IPS-18a (cell line): ENCODE results near the gene DNAJB5.

Experiments
- H3K27ac ChIP-seq: one replicate; pipeline ENCODE4 v1.5.1; 2013; ENCODE audit warnings: low read length
- H3K27me3 ChIP-seq: one replicate; pipeline ENCODE4 v1.6.1; 2013; ENCODE audit warnings: mild to moderate bottlenecking, low read length; ENCODE audit not compliant: control insufficient read depth, insufficient read depth
- H3K36me3 ChIP-seq: one replicate; pipeline ENCODE4 v1.6.1; 2013; ENCODE audit warnings: low read depth, low read length; ENCODE audit not compliant: control insufficient read depth
- H3K4me1 ChIP-seq: one replicate; pipeline ENCODE4 v1.6.1; 2013; ENCODE audit warnings: low read depth, low read length; ENCODE audit not compliant: control insufficient read depth
- H3K4me3 ChIP-seq: one replicate; pipeline ENCODE4 v1.5.1; 2013; ENCODE audit warnings: low read length
- H3K9ac ChIP-seq: one replicate; pipeline ENCODE4 v1.6.1; 2013; ENCODE audit warnings: mild to moderate bottlenecking, low read length, moderate library complexity
- H3K9me3 ChIP-seq: one replicate; pipeline ENCODE4 v1.6.1; 2013; ENCODE audit warnings: low read depth, low read length; ENCODE audit not compliant: control insufficient read depth

The DNAJB5 gene

DNA sequence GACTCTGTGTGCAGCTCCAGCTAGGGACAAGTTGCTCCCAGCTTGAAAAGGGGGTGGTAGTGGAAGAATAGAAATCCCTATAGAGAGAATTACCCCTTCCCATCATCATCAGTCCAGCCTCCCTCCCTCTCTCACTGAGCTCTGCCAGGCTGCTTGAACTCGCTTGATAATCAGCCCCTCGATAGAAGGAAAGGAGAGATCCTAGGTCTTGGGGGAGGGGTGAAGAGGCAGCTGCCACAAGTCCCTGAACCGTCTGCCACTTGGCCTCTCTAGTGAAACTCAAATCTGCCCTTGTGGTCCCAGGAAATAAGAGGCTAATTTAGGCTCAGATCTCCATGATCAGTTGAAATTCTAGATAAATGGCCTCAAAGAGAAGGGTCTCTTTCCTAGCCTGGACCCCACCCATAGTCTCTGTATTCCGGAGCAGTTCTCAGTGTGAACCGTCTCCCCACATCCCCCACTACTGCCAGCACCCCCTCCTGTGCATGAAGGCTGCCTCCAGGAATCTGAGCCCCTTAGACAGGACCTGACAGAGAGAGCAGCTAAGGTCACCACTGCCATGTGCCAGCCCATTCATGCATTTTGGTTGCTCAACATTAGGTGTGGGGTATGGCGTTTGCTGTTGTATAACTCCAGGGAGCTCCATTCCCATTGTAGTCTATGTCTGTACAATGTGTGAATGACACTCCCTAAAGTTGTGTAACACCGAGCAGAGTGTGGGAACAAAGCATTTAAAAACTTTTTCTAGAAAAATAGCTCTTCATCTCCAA lies 5.5 kb downstream of the DNAJB5 start:
- Histone ChIP-seq H3K9ac (no peak overlapping the region), H3K4me3 (no peak overlapping the region), H3K27ac (no peak overlapping the region), H3K36me3 (peaks cover 36% of the 10 kb centered on the region), H3K27me3 (no peaks in the 10 kb centered on the region), H3K4me1 (peaks cover 38% of the 10 kb centered on the region), H3K9me3 (no peaks in the 10 kb centered on the region)

DNA sequence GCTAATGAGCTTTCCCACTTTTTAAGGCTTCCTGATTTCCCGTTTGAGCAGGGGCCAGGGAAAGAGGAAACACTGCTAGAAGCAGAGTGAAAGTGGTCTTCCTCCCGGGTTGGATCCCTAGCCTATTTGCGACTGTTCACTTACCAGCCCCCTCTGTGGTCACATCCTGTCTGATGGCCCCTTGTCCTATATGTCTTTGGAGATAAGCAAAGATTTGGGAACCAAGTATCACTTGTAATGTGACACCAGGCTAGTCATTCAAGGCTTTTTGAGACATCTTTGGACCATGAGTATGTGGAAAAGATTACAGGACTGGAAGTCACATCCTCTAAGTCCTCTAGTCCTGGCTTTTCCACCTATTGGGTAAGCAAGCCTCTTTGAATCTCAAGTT lies 6.1 kb downstream of the DNAJB5 start:
- H3K27ac ChIP-seq: no peak overlapping the region
- H3K9ac ChIP-seq: no peak overlapping the region
- no peaks in the 10 kb centered on the region for H3K9me3 ChIP-seq
- H3K4me1 ChIP-seq: peaks cover 40% of the 10 kb centered on the region
- no peaks in the 10 kb centered on the region for H3K27me3 ChIP-seq
- H3K4me3 ChIP-seq: no peak overlapping the region
- peaks cover 36% of the 10 kb centered on the region for H3K36me3 ChIP-seq

DNA sequence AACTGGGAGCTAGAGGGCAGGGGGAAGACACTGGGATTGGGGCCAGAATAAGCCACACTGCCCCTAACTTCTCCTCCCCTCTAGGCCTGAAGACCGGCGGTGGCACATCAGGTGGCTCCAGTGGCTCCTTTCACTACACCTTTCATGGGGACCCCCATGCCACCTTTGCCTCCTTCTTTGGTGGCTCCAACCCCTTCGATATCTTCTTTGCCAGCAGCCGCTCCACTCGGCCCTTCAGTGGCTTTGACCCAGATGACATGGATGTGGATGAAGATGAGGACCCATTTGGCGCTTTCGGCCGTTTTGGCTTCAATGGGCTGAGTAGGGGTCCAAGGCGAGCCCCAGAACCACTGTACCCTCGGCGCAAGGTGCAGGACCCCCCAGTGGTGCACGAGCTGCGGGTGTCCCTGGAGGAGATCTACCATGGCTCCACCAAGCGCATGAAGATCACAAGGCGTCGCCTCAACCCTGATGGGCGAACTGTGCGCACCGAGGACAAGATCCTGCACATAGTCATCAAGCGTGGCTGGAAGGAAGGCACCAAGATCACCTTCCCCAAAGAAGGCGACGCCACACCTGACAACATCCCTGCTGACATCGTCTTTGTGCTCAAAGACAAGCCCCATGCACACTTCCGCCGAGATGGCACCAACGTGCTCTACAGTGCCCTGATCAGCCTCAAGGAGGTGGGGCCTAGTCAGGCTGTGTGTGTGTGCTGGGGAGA lies 6.8 kb downstream of the DNAJB5 start:
- Histone ChIP-seq H3K27ac (no peak overlapping the region), H3K9ac (no peak overlapping the region), H3K27me3 (no peaks in the 10 kb centered on the region), H3K4me1 (peaks cover 36% of the 10 kb centered on the region), H3K36me3 (peaks cover 36% of the 10 kb centered on the region), H3K9me3 (no peaks in the 10 kb centered on the region), H3K4me3 (no peak overlapping the region)

DNA sequence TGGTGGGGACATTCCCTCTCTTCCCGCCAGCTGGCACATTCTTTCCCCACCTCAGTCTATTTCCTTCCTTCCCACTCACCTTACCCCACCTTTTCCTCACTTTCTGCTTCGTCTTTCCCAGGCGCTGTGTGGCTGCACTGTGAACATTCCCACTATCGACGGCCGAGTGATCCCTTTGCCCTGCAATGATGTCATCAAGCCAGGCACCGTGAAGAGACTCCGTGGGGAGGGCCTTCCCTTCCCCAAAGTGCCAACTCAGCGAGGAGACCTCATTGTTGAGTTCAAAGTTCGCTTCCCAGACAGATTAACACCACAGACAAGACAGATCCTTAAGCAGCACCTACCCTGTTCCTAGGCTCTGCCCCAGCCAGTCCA lies 7.3 kb downstream of the DNAJB5 start:
- peaks cover 33% of the 10 kb centered on the region for H3K4me1 ChIP-seq
- H3K36me3 ChIP-seq: peaks cover 36% of the 10 kb centered on the region
- H3K4me3 ChIP-seq: no peak overlapping the region
- no peaks in the 10 kb centered on the region for H3K9me3 ChIP-seq
- H3K27ac ChIP-seq: no peak overlapping the region
- H3K27me3 ChIP-seq: no peaks in the 10 kb centered on the region
- no peak overlapping the region for H3K9ac ChIP-seq

DNA sequence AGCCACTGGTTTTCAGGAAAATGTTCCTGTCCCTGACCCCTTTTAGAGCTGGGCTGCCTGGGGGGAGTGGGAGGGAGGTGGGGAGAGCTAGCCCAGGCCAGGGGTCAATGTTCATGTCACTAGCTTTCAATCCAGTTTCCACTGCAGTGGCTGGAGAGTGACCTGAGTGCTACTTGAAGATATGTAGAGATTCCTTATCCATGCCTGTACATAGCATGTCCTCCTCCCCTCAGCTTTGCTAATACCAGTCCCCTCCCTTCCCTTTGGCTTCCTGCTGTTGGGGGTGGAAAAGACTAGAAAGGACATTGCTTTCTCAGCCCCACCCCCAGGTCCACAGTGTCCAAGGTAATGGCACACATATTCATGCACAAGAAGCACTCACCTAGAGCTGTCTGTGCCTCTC lies 7.8 kb downstream of the DNAJB5 start:
- peaks cover 28% of the 10 kb centered on the region for H3K4me1 ChIP-seq
- H3K27ac ChIP-seq: no peak overlapping the region
- H3K9me3 ChIP-seq: no peaks in the 10 kb centered on the region
- H3K4me3 ChIP-seq: no peak overlapping the region
- H3K36me3 ChIP-seq: peaks cover 36% of the 10 kb centered on the region
- no peaks in the 10 kb centered on the region for H3K27me3 ChIP-seq
- no peak overlapping the region for H3K9ac ChIP-seq

DNA sequence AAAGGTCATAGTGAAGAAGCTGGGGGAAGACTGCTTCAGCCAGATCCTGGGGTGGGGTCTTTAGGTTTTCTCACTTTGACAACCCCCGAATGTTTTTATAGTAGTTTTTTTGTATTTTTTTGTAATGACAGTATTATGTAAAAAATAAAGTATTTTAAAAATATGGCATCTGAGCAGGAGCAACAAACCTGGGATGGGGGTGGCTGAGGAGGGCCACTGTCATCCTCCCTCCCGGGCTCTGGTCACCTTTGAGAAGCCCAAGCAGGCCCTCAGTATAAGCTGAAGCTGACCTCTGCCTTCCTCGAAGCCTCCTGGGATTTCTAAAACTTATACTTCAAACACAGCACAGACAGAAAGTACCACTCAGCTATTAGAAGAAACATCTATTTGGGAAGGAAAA lies 8.7 kb downstream of the DNAJB5 start:
- H3K27me3 ChIP-seq: no peaks in the 10 kb centered on the region
- H3K27ac ChIP-seq: no peak overlapping the region
- H3K4me3 ChIP-seq: no peak overlapping the region
- no peak overlapping the region for H3K9ac ChIP-seq
- H3K9me3 ChIP-seq: no peaks in the 10 kb centered on the region
- peaks cover 36% of the 10 kb centered on the region for H3K36me3 ChIP-seq
- H3K4me1 ChIP-seq: peaks cover 23% of the 10 kb centered on the region

DNA sequence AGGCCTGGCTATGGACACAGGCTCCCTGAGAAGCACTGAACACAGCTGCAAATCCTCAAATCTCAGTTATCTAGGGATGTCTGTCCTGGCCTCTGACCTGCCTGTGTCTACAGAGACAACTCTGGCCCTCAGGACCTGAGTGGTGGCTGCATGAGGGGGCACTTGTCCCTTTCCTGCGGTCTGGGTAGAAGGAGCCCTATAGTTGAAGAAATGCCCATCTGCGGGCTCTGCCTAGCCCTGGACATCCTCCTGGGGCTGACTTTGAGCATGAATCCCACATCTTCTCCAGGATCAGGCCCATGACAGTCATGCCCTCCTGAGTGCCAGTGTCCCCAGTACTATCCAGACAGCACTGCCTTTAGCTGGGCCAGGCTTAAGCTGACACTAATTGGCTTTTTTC lies 10.0 kb downstream of the DNAJB5 start:
- Histone ChIP-seq H3K36me3 (peaks cover 35% of the 10 kb centered on the region), H3K4me1 (peaks cover 12% of the 10 kb centered on the region), H3K27me3 (no peaks in the 10 kb centered on the region), H3K9ac (no peak overlapping the region), H3K9me3 (no peaks in the 10 kb centered on the region), H3K4me3 (no peak overlapping the region), H3K27ac (no peak overlapping the region)

DNA sequence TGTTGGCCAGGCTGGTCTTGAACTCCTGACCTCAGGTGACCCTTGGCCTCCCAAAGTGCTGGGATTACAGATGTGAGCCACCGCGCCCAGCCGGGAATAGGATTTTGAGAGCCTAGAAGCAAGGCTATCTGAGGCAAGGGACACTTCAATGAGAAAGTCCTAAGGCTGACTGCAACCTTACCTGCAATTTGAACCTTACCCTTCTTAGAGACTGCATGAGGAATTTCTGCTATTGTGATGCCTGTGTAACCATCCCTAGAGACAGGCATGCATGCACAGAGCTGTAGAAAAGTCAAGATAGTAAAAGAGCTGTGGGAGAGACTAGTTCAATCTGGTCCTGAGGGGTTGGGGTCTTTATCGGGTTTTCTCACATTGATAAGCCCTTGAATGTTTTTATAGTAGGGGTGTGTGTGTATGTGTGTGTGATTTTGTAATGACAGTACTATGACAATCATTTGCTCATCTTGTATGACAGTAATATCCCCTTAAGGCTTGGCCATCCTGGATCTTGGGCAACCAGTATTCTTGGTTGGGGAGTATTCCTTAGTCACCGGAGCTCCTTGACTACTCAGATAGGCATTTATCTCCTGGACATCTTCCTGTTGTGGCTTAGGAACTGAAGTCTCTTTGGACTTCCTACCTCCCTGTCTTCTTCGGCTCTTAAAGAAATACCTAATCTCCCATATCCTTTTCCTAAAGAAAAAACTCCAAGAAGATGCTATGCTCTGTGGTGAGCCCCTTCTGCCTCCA lies 11.2 kb downstream of the DNAJB5 start:
- no peak overlapping the region for H3K9ac ChIP-seq
- no peaks in the 10 kb centered on the region for H3K9me3 ChIP-seq
- H3K27ac ChIP-seq: no peak overlapping the region
- H3K4me3 ChIP-seq: no peak overlapping the region
- peaks cover 24% of the 10 kb centered on the region for H3K36me3 ChIP-seq
- peaks cover 8% of the 10 kb centered on the region for H3K4me1 ChIP-seq
- no peaks in the 10 kb centered on the region for H3K27me3 ChIP-seq

DNA sequence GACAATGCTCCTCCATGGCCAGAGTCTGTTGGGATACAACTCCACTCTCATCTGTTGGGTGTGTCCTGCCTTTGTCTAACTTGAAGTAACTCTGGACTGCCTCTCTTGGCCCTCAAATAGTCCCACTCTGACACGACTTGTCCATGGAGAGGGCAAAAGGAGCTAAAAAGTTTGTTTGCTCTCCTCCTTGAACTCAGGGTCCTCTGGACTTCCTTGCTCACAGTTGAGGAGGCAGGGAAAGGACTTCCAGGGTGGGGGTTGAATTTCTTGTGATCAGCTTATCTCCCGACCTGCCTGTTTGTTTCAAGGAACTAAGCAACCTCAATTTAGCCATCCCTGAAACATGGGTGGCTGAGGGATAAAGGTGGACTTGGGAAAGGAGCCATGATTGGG lies 11.7 kb downstream of the DNAJB5 start:
- H3K4me1 ChIP-seq: peaks cover 8% of the 10 kb centered on the region
- H3K27me3 ChIP-seq: no peaks in the 10 kb centered on the region
- H3K4me3 ChIP-seq: no peak overlapping the region
- H3K9ac ChIP-seq: no peak overlapping the region
- no peak overlapping the region for H3K27ac ChIP-seq
- no peaks in the 10 kb centered on the region for H3K9me3 ChIP-seq
- peaks cover 18% of the 10 kb centered on the region for H3K36me3 ChIP-seq

DNA sequence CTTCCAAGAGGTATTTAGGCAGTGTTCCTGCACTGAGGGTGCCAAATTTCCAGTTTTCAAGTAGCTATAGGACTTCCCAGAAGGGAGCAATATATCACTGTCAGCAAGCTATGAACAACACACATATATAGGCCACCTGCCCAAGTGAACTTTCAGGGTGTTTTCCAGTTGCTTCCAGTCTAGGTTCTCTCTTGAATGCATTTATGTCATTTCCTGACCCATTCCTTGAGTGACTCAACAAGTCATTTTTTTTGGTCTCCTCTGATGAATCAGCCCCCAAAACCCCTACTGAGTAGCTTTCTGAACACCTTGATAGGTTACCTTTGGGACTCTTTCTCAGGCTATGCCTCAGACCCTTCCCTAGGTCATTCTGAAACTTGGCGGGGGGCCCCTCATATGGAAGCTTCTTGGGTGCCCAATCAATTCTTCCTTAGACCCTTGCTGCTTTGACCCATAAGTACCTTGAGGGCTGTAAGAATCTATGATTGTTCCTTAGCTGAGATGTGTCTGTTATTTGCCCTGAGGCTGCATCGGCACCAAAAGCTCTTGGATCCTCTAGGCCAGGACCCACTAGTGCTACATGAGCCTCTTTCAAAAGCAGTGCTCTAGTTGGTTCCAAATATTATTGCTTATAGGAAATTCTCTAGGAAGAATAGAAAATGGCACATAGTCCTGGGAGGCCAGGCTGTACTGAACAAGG lies 12.4 kb downstream of the DNAJB5 start:
- Histone ChIP-seq H3K4me3 (no peak overlapping the region), H3K9me3 (no peaks in the 10 kb centered on the region), H3K27me3 (no peaks in the 10 kb centered on the region), H3K4me1 (peaks cover 8% of the 10 kb centered on the region), H3K36me3 (peaks cover 11% of the 10 kb centered on the region), H3K9ac (no peak overlapping the region), H3K27ac (no peak overlapping the region)

DNA sequence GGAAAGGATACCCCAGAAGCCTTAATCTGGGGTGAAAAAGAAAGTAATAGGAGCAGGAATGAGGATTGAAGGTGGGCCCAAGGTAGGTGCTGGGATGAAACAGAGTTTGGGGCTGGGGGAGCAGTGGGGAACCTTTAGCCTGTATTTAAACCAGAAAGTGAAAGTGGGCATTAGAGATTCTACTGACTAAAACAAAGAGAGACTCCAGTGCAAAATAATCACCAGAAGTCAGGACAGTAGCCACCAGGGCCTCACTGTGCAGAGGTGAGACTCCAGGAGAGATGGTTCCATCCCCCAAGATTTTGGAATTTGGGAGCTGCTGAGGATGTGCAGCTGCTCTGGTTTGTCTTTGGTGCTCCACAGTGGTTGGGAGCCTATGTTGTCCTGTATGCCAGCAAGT lies 13.1 kb downstream of the DNAJB5 start:
- no peaks in the 10 kb centered on the region for H3K27me3 ChIP-seq
- no peaks in the 10 kb centered on the region for H3K9me3 ChIP-seq
- H3K4me1 ChIP-seq: peaks cover 8% of the 10 kb centered on the region
- no peak overlapping the region for H3K4me3 ChIP-seq
- no peak overlapping the region for H3K27ac ChIP-seq
- H3K9ac ChIP-seq: no peak overlapping the region
- peaks cover 5% of the 10 kb centered on the region for H3K36me3 ChIP-seq
